Natural killer cell (primary cell): ENCODE results near the gene CD300H. TPM values are rescaled to one million over a fixed set of nuclear protein-coding genes. Genes with fewer than 3 reads are reported as not detected.
"Not testable (repeated sequence)": the region's sequence is repeated elsewhere in the genome, so short reads cannot be mapped to it uniquely, and the experiment has no call there.

Experiments
- ATAC-seq, 3 donors: fragments of 150-1000 bp in 2 of 3; fragments of 200-7000 bp in 1 of 3; cut with Tn5 transposase; 1 replicate in 1 of 3; 2 replicates in 2 of 3; pipeline ENCODE4 v1.10.0; 2021; ENCODE audit warnings: mild to moderate bottlenecking in 2 of 3, moderate library complexity in 2 of 3
- DNase-seq, 2 donors: peaks; one replicate each; pipeline versions ENCODE4 v3.0.0 to v3.0.0-alpha.2; 2013 to 2021; ENCODE audit warnings: mixed read lengths in 1 of 2
- H3K27ac ChIP-seq: one replicate; pipeline ENCODE4 v1.5.1; 2013; ENCODE audit warnings: mild to moderate bottlenecking, low read length
- H3K27me3 ChIP-seq: one replicate; pipeline ENCODE4 v1.6.1; 2013; ENCODE audit warnings: low read length; ENCODE audit not compliant: control insufficient read depth, insufficient read depth
- H3K36me3 ChIP-seq: one replicate; pipeline ENCODE4 v1.6.1; 2013; ENCODE audit warnings: low read length; ENCODE audit not compliant: control insufficient read depth, insufficient read depth
- H3K4me1 ChIP-seq: one replicate; pipeline ENCODE4 v1.6.1; 2013; ENCODE audit warnings: low read length; ENCODE audit not compliant: control insufficient read depth, insufficient read depth
- H3K4me3 ChIP-seq: one replicate; pipeline ENCODE4 v1.5.1; 2013; ENCODE audit warnings: low read length
- H3K9me3 ChIP-seq: one replicate; pipeline ENCODE4 v1.6.1; 2013; ENCODE audit warnings: low read length; ENCODE audit not compliant: control insufficient read depth, insufficient read depth
- H3K27ac Mint-ChIP-seq, 2 donors: one replicate each; pipeline ENCODE4 v1.8.0; 2022; ENCODE audit warnings: mild to moderate bottlenecking in 2 of 2, mixed read lengths in 2 of 2, moderate library complexity in 1 of 2
- H3K27me3 Mint-ChIP-seq, 2 donors: one replicate each; pipeline ENCODE4 v1.8.0; 2022; ENCODE audit warnings: low read depth in 2 of 2, mixed read lengths in 2 of 2
- H3K36me3 Mint-ChIP-seq: one replicate; pipeline ENCODE4 v1.8.0; 2022; ENCODE audit warnings: mixed read lengths
- H3K4me1 Mint-ChIP-seq, 2 donors: one replicate each; pipeline ENCODE4 v1.8.0; 2022; ENCODE audit warnings: mixed read lengths in 2 of 2
- H3K4me3 Mint-ChIP-seq: one replicate; pipeline ENCODE4 v1.8.0; 2022; ENCODE audit warnings: mild to moderate bottlenecking, moderate library complexity, mixed read lengths
- H3K9me3 Mint-ChIP-seq, 2 donors: one replicate each; pipeline ENCODE4 v1.8.0; 2022; ENCODE audit warnings: mixed read lengths in 2 of 2
- CTCF ChIP-seq: fragments of 200-600 bp; IDR thresholded peaks from one replicate; pipeline ENCODE4 v1.8.0; 2022; ENCODE audit warnings: antibody characterized with exemption
- WGBS: methylation state at CpG from one replicate; pipeline ENCODE4 v1.1.7; 2013; ENCODE audit warnings: missing lambda C conversion rate; ENCODE audit not compliant: insufficient coverage; 5-methylcytosine and 5-hydroxymethylcytosine counted together
- intact Hi-C: fragments of 100-400 bp; cut with micrococcal nuclease; formaldehyde crosslinking; loops from one replicate; pipeline ENCODE4 v1.14.2; 2022
- total RNA-seq, 4 donors: library from RNA; stranded (reverse); fragments of 120-200 nt in 1 of 4; gene quantifications; one replicate each; pipeline versions ENCODE4 v1.2.3 to v1.2.4, GENCODE V29; 2013 to 2022

CD300H gene
- total RNA-seq, 3 donors from 2014 or later (not counting 1 experiment from before 2014, with no cell fraction given): 0.90 to 9.3 TPM; not detected in 1

GRCh38 chr17:74579900-74580299 lies 12.6 kb upstream of the CD300H start:
- H3K4me3 ChIP-seq: no peak overlapping the region
- intact Hi-C loops: no loop called here
- Mint-ChIP-seq H3K4me3 (no peak overlapping the region), H3K9me3 (no peaks in the 10 kb centered on the region), H3K36me3 (no peaks in the 10 kb centered on the region), H3K27ac (no peak overlapping the region), H3K27me3 (peaks cover 12 to 18% of the 10 kb centered on the region in 2 donors), H3K4me1 (peaks cover 9 to 15% of the 10 kb centered on the region in 2 donors)
- peaks cover 6% of the 10 kb centered on the region for H3K9me3 ChIP-seq
- no peak for DNase-seq
- H3K4me1 ChIP-seq: peaks cover 11% of the 10 kb centered on the region
- ATAC-seq: no peak
- H3K27me3 ChIP-seq: no peaks in the 10 kb centered on the region
- 27% methylated on average over 7 of the region's 7 CpGs for WGBS
- no peak overlapping the region for H3K27ac ChIP-seq
- no peak for TF ChIP-seq CTCF
- no peaks in the 10 kb centered on the region for H3K36me3 ChIP-seq

- Mint-ChIP-seq H3K36me3 (no peaks in the 10 kb centered on the region), H3K27ac (no peak overlapping the region), H3K27me3 (peaks cover 18 to 27% of the 10 kb centered on the region in 2 donors), H3K4me1 (peaks cover 9 to 15% of the 10 kb centered on the region in 2 donors), H3K4me3 (no peak overlapping the region), H3K9me3 (no peaks in the 10 kb centered on the region)
- Histone ChIP-seq H3K9me3 (no peaks in the 10 kb centered on the region), H3K4me3 (no peak overlapping the region), H3K4me1 (peaks cover 11% of the 10 kb centered on the region), H3K27me3 (no peaks in the 10 kb centered on the region), H3K36me3 (no peaks in the 10 kb centered on the region), H3K27ac (no peak overlapping the region)
- DNase-seq (no peak), ATAC-seq (no peak)
- WGBS: 92% methylated on average over 9 of the region's 9 CpGs
- no peak for TF ChIP-seq CTCF
- intact Hi-C loops: no loop called here
Observed at GRCh38 chr17:74578979-74579378, 11.7 kb upstream of the CD300H start.

- ATAC-seq (no peak), DNase-seq (no peak)
- intact Hi-C loops: no loop called here
- Histone ChIP-seq H3K4me1 (peaks cover 3% of the 10 kb centered on the region), H3K27me3 (no peaks in the 10 kb centered on the region), H3K27ac (no peak overlapping the region), H3K9me3 (no peaks in the 10 kb centered on the region), H3K4me3 (no peak overlapping the region), H3K36me3 (no peaks in the 10 kb centered on the region)
- TF ChIP-seq CTCF: no peak
- Mint-ChIP-seq H3K4me1 (peaks cover 5 to 7% of the 10 kb centered on the region in 2 donors), H3K9me3 (no peaks in the 10 kb centered on the region), H3K36me3 (no peaks in the 10 kb centered on the region), H3K27ac (no peak overlapping the region), H3K27me3 (peaks cover 21 to 30% of the 10 kb centered on the region in 2 donors), H3K4me3 (no peak overlapping the region)
- 62% methylated on average over 5 of the region's 5 CpGs for WGBS
Observed at GRCh38 chr17:74574489-74575142, 7.3 kb upstream of the CD300H start.

- H3K4me1 ChIP-seq, H3K27ac Mint-ChIP-seq, H3K4me3 Mint-ChIP-seq, H3K27me3 ChIP-seq, H3K36me3 Mint-ChIP-seq, ATAC-seq, H3K27ac ChIP-seq, H3K4me1 Mint-ChIP-seq, intact Hi-C loops, H3K9me3 ChIP-seq, H3K9me3 Mint-ChIP-seq, H3K36me3 ChIP-seq, DNase-seq, H3K4me3 ChIP-seq: not testable (repeated sequence)
- peaks cover 25 to 35% of the 10 kb centered on the region in 2 donors for H3K27me3 Mint-ChIP-seq
Observed at GRCh38 chr17:74573635-74574034, 6.3 kb upstream of the CD300H start.
